ENCODE data around the gene TMEM61.

GRCh38 chr1:54971317-54971791 lies 9.1 kb upstream of the TMEM61 start:
- TF ChIP-seq EP300 (IDR thresholded peaks at IDR 0.05; ENCODE audit: borderline replicate concordance in 1 of 2, low read depth in 1 of 2, low read length in 1 of 2) (no peak), CTCF (IDR thresholded peaks at IDR 0.05) (no peak), POLR2AphosphoS5 (IDR thresholded peaks at IDR 0.05; ENCODE audit: low read depth, low read length) (no peak), REST (IDR thresholded peaks at IDR 0.05; ENCODE audit: low read depth, low read length) (no peak), YY1 (IDR thresholded peaks at IDR 0.05; ENCODE audit: low read depth) (no peak), FOXJ3 (CRISPR knock-in tag; IDR thresholded peaks at IDR 0.05) (no peak), PBX3 (IDR thresholded peaks at IDR 0.05) (peak; percentile 29; the same call in 1 of the 2 replicates), MXI1 (IDR thresholded peaks at IDR 0.05; ENCODE audit: low read depth, low read length) (no peak), RFX5 (IDR thresholded peaks at IDR 0.05; ENCODE audit: low read length) (no peak), RAD21 (IDR thresholded peaks at IDR 0.05; ENCODE audit: low read length) (no peak), JUND (IDR thresholded peaks at IDR 0.05) (peak; percentile 70)

Data from SK-N-SH (cell line).